GM13976 (cell line): ENCODE results near the gene MCF2L2.

Experiments
- DNase-seq: peaks from one replicate; pipeline ENCODE4 v3.0.0; 2012; ENCODE audit warnings: low spot score
- CTCF ChIP-seq: IDR thresholded peaks from 2 replicates; pipeline ENCODE4 v1.5.1; 2012; ENCODE audit warnings: borderline replicate concordance, mild to moderate bottlenecking; ENCODE audit not compliant: insufficient read depth; ENCODE audit errors: extremely low read depth, missing control alignments, control extremely low read depth
- in situ Hi-C: fragments of 300-500 bp; cut with MboI; formaldehyde crosslinking; loops from one replicate; pipeline ENCODE4 v1.12.0; 2022; ENCODE audit warnings: low sequenced_read_pairs, mixed read lengths, inconsistent platforms; ENCODE audit not compliant: unreplicated experiment

Gene MCF2L2

GRCh38 chr3:183255348-183255730 is 173.1 kb downstream of the MCF2L2 start:
- DNase-seq, result no peak
- no peak for TF ChIP-seq CTCF
- in situ Hi-C loops, result no loop called here

GRCh38 chr3:183254487-183255347 is 173.7 kb downstream of the MCF2L2 start:
- TF ChIP-seq CTCF, result no peak
- no peak for DNase-seq
- in situ Hi-C loops, result no loop called here

GRCh38 chr3:183253528-183254486 is 174.6 kb downstream of the MCF2L2 start:
- DNase-seq, result peak; percentile 53
- TF ChIP-seq CTCF, result peak; percentile 20

GRCh38 chr3:183252973-183253527 is 175.4 kb downstream of the MCF2L2 start, which contains the start of gene B3GNT5:
B3GNT5 (plus strand) TSS chr3:183253253; CDS start chr3:183269799, 16,546 bp downstream.
- TF ChIP-seq CTCF, result no peak
- in situ Hi-C loops, result no loop called here
- DNase-seq, result no peak

More at GRCh38 chr3:183253528-183254486, 174.6 kb downstream of the MCF2L2 start:
- in situ Hi-C loops, result no loop called here

GRCh38 chr3:183252118-183252782 is 176.2 kb downstream of the MCF2L2 start:
- in situ Hi-C loops, result no loop called here
- DNase-seq, result no peak
- no peak for TF ChIP-seq CTCF

GRCh38 chr3:183249006-183249718 is 179.3 kb downstream of the MCF2L2 start:
- no peak for TF ChIP-seq CTCF
- in situ Hi-C loops, result no loop called here
- no peak for DNase-seq
